Tibial artery (tissue), 4 donors: ENCODE measurements around the gene FUCA1.

Experiments
- DNase-seq, 2 donors: peaks; one replicate each; pipeline ENCODE4 v3.0.0-alpha.2; 2019
- H3K27ac ChIP-seq, 2 donors: fragments of 200-600 bp; sonication (generic) in 1 of 2; 1 replicate in 1 of 2; 2 replicates in 1 of 2; pipeline ENCODE4 v1.5.1; 2018 to 2019; ENCODE audit warnings: mild to moderate bottlenecking in 1 of 2
- H3K27me3 ChIP-seq, 2 donors: fragments of 200-600 bp; sonication (generic) in 1 of 2; one replicate each; pipeline versions ENCODE4 v1.5.1 to v1.6.0; 2016 to 2019
- H3K36me3 ChIP-seq, 3 donors: fragments of 200-600 bp; sonication (generic) in 2 of 3; one replicate each; pipeline ENCODE4 v1.5.1; 2016 to 2019; ENCODE audit warnings: mild to moderate bottlenecking in 2 of 3
- H3K4me1 ChIP-seq, 4 donors: fragments of 200-600 bp; sonication (generic) in 2 of 4; 1 replicate in 3 of 4; 2 replicates in 1 of 4; pipeline ENCODE4 v1.5.1; 2016 to 2019
- H3K4me3 ChIP-seq, 2 donors: fragments of 200-600 bp; sonication (generic) in 1 of 2; 1 replicate in 1 of 2; 2 replicates in 1 of 2; pipeline ENCODE4 v1.5.1; 2018 to 2019; ENCODE audit warnings: mild to moderate bottlenecking in 2 of 2
- H3K9me3 ChIP-seq, 3 donors: fragments of 200-600 bp; sonication (generic) in 1 of 3; one replicate each; pipeline ENCODE4 v1.5.1; 2016 to 2019
- intact Hi-C: fragments of 100-400 bp; cut with DNase I; formaldehyde crosslinking; loops from one replicate; pipeline ENCODE4 v1.15.0; 2023; ENCODE audit warnings: low total_unique reads
- TF ChIP-seq, protein P1 (sequence below), 2 experiments: fragments of 200-600 bp in 1 of 2; fragments of 450-650 bp in 1 of 2; IDR thresholded peaks; one replicate each; pipeline ENCODE4 v1.5.1; 2017 to 2019; ENCODE audit warnings: antibody characterized with exemption in 2 of 2, mild to moderate bottlenecking in 1 of 2, moderate library complexity in 1 of 2

FUCA1 gene

GRCh38 chr1:23825762-23826522, 42.1 kb downstream of the FUCA1 start:
- H3K36me3 ChIP-seq: no peaks in the 10 kb centered on the region
- TF ChIP-seq, protein P1, sequence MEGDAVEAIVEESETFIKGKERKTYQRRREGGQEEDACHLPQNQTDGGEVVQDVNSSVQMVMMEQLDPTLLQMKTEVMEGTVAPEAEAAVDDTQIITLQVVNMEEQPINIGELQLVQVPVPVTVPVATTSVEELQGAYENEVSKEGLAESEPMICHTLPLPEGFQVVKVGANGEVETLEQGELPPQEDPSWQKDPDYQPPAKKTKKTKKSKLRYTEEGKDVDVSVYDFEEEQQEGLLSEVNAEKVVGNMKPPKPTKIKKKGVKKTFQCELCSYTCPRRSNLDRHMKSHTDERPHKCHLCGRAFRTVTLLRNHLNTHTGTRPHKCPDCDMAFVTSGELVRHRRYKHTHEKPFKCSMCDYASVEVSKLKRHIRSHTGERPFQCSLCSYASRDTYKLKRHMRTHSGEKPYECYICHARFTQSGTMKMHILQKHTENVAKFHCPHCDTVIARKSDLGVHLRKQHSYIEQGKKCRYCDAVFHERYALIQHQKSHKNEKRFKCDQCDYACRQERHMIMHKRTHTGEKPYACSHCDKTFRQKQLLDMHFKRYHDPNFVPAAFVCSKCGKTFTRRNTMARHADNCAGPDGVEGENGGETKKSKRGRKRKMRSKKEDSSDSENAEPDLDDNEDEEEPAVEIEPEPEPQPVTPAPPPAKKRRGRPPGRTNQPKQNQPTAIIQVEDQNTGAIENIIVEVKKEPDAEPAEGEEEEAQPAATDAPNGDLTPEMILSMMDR (IDR thresholded peaks at IDR 0.05): no peak
- H3K4me3 ChIP-seq: peak overlapping the region; percentile 87 to 90
- peak overlapping the region; percentile 93 to 95 for H3K27ac ChIP-seq
- no peaks in the 10 kb centered on the region for H3K9me3 ChIP-seq
- H3K4me1 ChIP-seq: peaks cover 0 to 11% (median 9%) of the 10 kb centered on the region in 4 donors
- DNase-seq: no peak
- no peaks in the 10 kb centered on the region for H3K27me3 ChIP-seq
- intact Hi-C loops: no loop called here

GRCh38 chr1:23825076-23825761, 42.9 kb downstream of the FUCA1 start, which contains the start of gene HMGCL:
TSS of gene HMGCL (minus strand) at chr1:23825429. CDS start at chr1:23825415, 14 bp downstream.
- Histone ChIP-seq H3K36me3 (peaks cover 0 to 5% (median 0%) of the 10 kb centered on the region in 3 donors), H3K9me3 (no peaks in the 10 kb centered on the region), H3K4me3 (peak within 1 kb of the TSS; percentile 87 to 90), H3K27me3 (no peaks in the 10 kb centered on the region), H3K27ac (peak within 1 kb of the TSS; percentile 93 to 95), H3K4me1 (peaks cover 0 to 11% (median 9%) of the 10 kb centered on the region in 4 donors)
- TF ChIP-seq, protein P1 (IDR thresholded peaks at IDR 0.05): peak in 1 of 2 experiments; percentile 4
- DNase-seq: peak; percentile 92 to 95
- intact Hi-C loops: no loop called here

DNA sequence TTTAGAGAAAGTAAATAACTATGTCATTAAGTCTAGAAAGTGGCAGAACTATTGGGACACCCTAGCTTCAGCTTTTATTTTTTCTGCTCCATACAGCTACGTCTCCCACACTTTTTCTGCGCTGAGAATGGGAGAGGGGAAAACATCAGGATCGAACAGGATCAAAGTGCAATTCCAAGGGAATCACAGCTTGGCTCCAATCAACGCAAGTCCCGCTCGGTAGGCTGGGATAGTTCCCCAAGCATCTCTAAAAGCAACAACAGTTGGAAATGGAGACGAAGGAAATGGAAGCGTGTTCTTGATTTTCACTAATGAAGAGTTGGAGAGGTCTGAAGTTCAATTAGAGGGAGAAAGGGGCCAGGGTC, 43.4 kb downstream of the FUCA1 start:
- no peaks in the 10 kb centered on the region for H3K27me3 ChIP-seq
- intact Hi-C loops: no loop called here
- DNase-seq: no peak
- peaks cover 0 to 10% (median under 1%) of the 10 kb centered on the region in 3 donors for H3K36me3 ChIP-seq
- peak overlapping the region; percentile 93 to 95 for H3K27ac ChIP-seq
- H3K4me1 ChIP-seq: peaks cover 0 to 11% (median 9%) of the 10 kb centered on the region in 4 donors
- H3K9me3 ChIP-seq: no peaks in the 10 kb centered on the region
- H3K4me3 ChIP-seq: peak overlapping the region; percentile 87 to 90
- TF ChIP-seq, protein P1 (IDR thresholded peaks at IDR 0.05): no peak

DNA sequence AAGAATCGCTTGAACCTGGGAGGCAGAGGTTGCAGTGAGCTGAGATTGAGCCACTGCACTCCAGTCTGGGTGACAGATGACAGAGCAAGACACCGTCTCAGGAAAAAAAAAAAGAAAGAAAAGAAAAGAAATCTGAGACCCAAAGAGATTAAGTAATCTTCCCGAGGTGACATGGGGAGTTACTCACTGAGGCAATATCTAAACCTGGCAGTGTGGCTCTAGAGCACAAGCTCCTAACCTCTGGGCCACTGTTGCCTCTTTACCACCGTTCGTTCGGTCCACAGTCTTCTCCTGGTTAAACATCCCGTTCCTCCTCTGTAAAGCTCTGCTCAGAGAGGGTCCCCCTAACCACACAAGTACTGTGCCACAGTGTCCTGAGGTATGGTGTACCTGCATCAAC, 44.3 kb downstream of the FUCA1 start:
- intact Hi-C loops: no loop called here
- TF ChIP-seq, protein P1 (IDR thresholded peaks at IDR 0.05): no peak
- DNase-seq: no peak
- no peak overlapping the region for H3K27ac ChIP-seq
- H3K4me1 ChIP-seq: peaks cover 0 to 11% (median 9%) of the 10 kb centered on the region in 4 donors
- no peaks in the 10 kb centered on the region for H3K9me3 ChIP-seq
- H3K4me3 ChIP-seq: no peak overlapping the region
- peaks cover 0 to 18% (median 6%) of the 10 kb centered on the region in 3 donors for H3K36me3 ChIP-seq
- H3K27me3 ChIP-seq: no peaks in the 10 kb centered on the region

- H3K27ac ChIP-seq: no peak overlapping the region
- no peaks in the 10 kb centered on the region for H3K9me3 ChIP-seq
- no peak overlapping the region for H3K4me3 ChIP-seq
- TF ChIP-seq, protein P1 (IDR thresholded peaks at IDR 0.05): no peak
- no peak for DNase-seq
- H3K27me3 ChIP-seq: no peaks in the 10 kb centered on the region
- intact Hi-C loops: loop anchor here (10.0 kb wide), 1 partner anchor 97 kb away; the partner anchor contains the start of gene CNR2
- peaks cover 38 to 78% (median 67%) of the 10 kb centered on the region in 3 donors for H3K36me3 ChIP-seq
- no peaks in the 10 kb centered on the region for H3K4me1 ChIP-seq
Measured at GRCh38 chr1:23817633-23818032, 50.5 kb downstream of the FUCA1 start.
